ENCODE results near the gene ACTL8. TPM values are rescaled to one million over a fixed set of nuclear protein-coding genes. Genes with fewer than 3 reads are reported as not detected.

ACTL8 gene
- total RNA-seq, 4 donors from 2014 or later: not detected

GRCh38 chr1:17845583-17845982 lies 90.5 kb downstream of the ACTL8 start:
- no peaks in the 10 kb centered on the region for H3K36me3 ChIP-seq
- in situ Hi-C loops (cut with MboI; ENCODE audit: low sequenced_read_pairs in 4 of 4) (no loop called here), intact Hi-C loops (cut with DNase I; ENCODE audit: low total_unique reads) (no loop called here)
- DNase-seq (no peak), ATAC-seq (no peak)
- H3K27ac ChIP-seq: no peak overlapping the region
- no peaks in the 10 kb centered on the region for H3K9me3 ChIP-seq
- H3K27me3 ChIP-seq: peaks cover 15 to 21% (median 16%) of the 10 kb centered on the region in 3 donors
- TF ChIP-seq POLR2A (IDR thresholded peaks at IDR 0.05) (no peak), CTCF (IDR thresholded peaks at IDR 0.05 in 4 of 5, conservative IDR thresholded peaks at IDR 0.05 in 1 of 5) (no peak)
- H3K4me3 ChIP-seq: no peak overlapping the region
- no peaks in the 10 kb centered on the region for H3K4me1 ChIP-seq

GRCh38 chr1:17846341-17846740 lies 91.2 kb downstream of the ACTL8 start:
- no peak for DNase-seq
- Histone ChIP-seq H3K27ac (no peak overlapping the region), H3K27me3 (peaks cover 15 to 21% (median 16%) of the 10 kb centered on the region in 3 donors), H3K36me3 (no peaks in the 10 kb centered on the region), H3K4me3 (no peak overlapping the region), H3K9me3 (no peaks in the 10 kb centered on the region), H3K4me1 (no peaks in the 10 kb centered on the region)
- no peak for TF ChIP-seq POLR2A (IDR thresholded peaks at IDR 0.05)
- no peak for TF ChIP-seq CTCF (IDR thresholded peaks at IDR 0.05 in 4 of 5, conservative IDR thresholded peaks at IDR 0.05 in 1 of 5)
- no peak for ATAC-seq
- in situ Hi-C loops (cut with MboI; ENCODE audit: low sequenced_read_pairs in 4 of 4) (no loop called here), intact Hi-C loops (cut with DNase I; ENCODE audit: low total_unique reads) (no loop called here)

- H3K36me3 ChIP-seq: no peaks in the 10 kb centered on the region
- H3K9me3 ChIP-seq: no peaks in the 10 kb centered on the region
- in situ Hi-C loops (cut with MboI; ENCODE audit: low sequenced_read_pairs in 4 of 4): no loop called here
- no peak for ATAC-seq
- no peaks in the 10 kb centered on the region for H3K4me1 ChIP-seq
- peaks cover 10 to 21% (median 12%) of the 10 kb centered on the region in 3 donors for H3K27me3 ChIP-seq
- H3K4me3 ChIP-seq: no peak overlapping the region
- H3K27ac ChIP-seq: no peak overlapping the region
- intact Hi-C loops (cut with DNase I; ENCODE audit: low total_unique reads): no loop called here
- DNase-seq: no peak
- TF ChIP-seq CTCF (IDR thresholded peaks at IDR 0.05 in 4 of 5, conservative IDR thresholded peaks at IDR 0.05 in 1 of 5): no peak
- TF ChIP-seq POLR2A (IDR thresholded peaks at IDR 0.05): no peak
Measured at GRCh38 chr1:17847111-17847510, 92.0 kb downstream of the ACTL8 start.

GRCh38 chr1:17849216-17849615 lies 94.1 kb downstream of the ACTL8 start:
- DNase-seq (no peak), ATAC-seq (no peak)
- intact Hi-C loops (cut with DNase I; ENCODE audit: low total_unique reads) (no loop called here), in situ Hi-C loops (cut with MboI; ENCODE audit: low sequenced_read_pairs in 4 of 4) (no loop called here)
- Histone ChIP-seq H3K9me3 (no peaks in the 10 kb centered on the region), H3K4me3 (no peak overlapping the region), H3K27me3 (peaks cover 0 to 11% (median 2%) of the 10 kb centered on the region in 3 donors), H3K36me3 (no peaks in the 10 kb centered on the region), H3K4me1 (no peaks in the 10 kb centered on the region), H3K27ac (no peak overlapping the region)
- TF ChIP-seq POLR2A (IDR thresholded peaks at IDR 0.05): no peak
- TF ChIP-seq CTCF (IDR thresholded peaks at IDR 0.05 in 4 of 5, conservative IDR thresholded peaks at IDR 0.05 in 1 of 5): no peak

- ATAC-seq (no peak), DNase-seq (no peak)
- no peak overlapping the region for H3K27ac ChIP-seq
- H3K27me3 ChIP-seq: peaks cover 0 to 11% (median 9%) of the 10 kb centered on the region in 3 donors
- H3K36me3 ChIP-seq: no peaks in the 10 kb centered on the region
- TF ChIP-seq CTCF (IDR thresholded peaks at IDR 0.05 in 4 of 5, conservative IDR thresholded peaks at IDR 0.05 in 1 of 5) (no peak), POLR2A (IDR thresholded peaks at IDR 0.05) (no peak)
- no peaks in the 10 kb centered on the region for H3K9me3 ChIP-seq
- intact Hi-C loops (cut with DNase I; ENCODE audit: low total_unique reads): no loop called here
- no peaks in the 10 kb centered on the region for H3K4me1 ChIP-seq
- in situ Hi-C loops (cut with MboI; ENCODE audit: low sequenced_read_pairs in 4 of 4): no loop called here
- H3K4me3 ChIP-seq: no peak overlapping the region
Measured at GRCh38 chr1:17851056-17851455, 95.9 kb downstream of the ACTL8 start.
